GM12865 (cell line): ENCODE measurements around the gene TAX1BP3.

Experiments
- DNase-seq: peaks from one replicate; pipeline ENCODE4 v3.0.0; 2010; ENCODE audit warnings: low read depth
- H3K4me3 ChIP-seq: 2 replicates; pipeline ENCODE4 v1.5.1; 2011; ENCODE audit warnings: mild to moderate bottlenecking, low read depth, low read length, control low read depth
- CTCF ChIP-seq: IDR thresholded peaks from 2 replicates; pipeline ENCODE4 v1.5.1; 2011; ENCODE audit warnings: low read length, control low read depth, low read depth, inconsistent platforms; ENCODE audit not compliant: insufficient read depth; ENCODE audit errors: missing control alignments

Gene TAX1BP3

GRCh38 chr17:3627769-3628167 is 40.6 kb downstream of the TAX1BP3 start:
- DNase-seq = no peak
- TF ChIP-seq CTCF = no peak
- no peak overlapping the region for H3K4me3 ChIP-seq

DNA sequence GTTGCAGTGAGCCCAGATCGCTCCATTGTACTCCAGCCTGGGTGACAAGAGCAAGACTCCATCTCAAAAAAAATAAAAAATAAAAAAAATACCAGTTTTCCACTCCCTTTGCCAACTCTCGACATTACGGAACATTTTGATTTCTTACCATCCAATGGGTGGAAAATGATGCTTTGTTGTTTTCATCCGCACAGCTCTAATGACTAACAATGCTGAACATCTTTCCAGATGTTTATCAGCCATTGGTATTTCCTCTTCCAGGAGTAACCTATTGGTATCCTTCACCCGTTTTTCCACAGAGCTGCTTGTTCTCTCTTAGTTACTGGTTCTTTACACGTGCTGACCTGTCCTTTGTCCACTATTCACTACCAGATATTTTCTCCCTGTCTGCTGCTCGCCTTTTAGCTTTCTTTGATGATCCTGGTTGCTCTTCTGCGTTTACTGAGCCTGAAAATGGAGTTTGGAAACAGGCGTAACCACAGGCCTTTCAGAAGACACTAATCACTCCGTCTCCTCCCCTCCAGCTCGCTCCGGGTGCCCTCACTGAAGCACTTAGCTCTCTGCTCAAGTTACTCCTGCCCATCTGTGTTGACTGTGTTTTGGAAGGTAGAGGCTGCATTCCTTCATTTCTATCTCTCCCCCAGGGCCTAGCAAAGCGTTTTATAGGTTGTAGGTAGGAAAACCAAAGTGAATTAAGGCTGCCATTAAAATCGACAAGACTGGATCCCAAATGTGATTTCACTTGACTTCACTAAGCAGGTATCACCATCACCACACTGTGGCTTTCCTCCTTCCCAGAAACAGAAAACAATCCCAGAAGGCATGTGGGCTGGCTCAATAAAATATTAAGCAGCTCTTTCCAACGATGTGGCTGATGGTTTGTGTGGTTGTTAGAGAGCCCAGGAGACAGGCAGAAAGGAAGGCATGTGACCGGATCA is 41.3 kb downstream of the TAX1BP3 start:
- DNase-seq = no peak
- no peak for TF ChIP-seq CTCF
- H3K4me3 ChIP-seq = no peak overlapping the region

- no peak overlapping the region for H3K4me3 ChIP-seq
- TF ChIP-seq CTCF = no peak
- DNase-seq = no peak
These were observed 45.3 kb downstream of the TAX1BP3 start for GRCh38 chr17:3622977-3623594.

DNA sequence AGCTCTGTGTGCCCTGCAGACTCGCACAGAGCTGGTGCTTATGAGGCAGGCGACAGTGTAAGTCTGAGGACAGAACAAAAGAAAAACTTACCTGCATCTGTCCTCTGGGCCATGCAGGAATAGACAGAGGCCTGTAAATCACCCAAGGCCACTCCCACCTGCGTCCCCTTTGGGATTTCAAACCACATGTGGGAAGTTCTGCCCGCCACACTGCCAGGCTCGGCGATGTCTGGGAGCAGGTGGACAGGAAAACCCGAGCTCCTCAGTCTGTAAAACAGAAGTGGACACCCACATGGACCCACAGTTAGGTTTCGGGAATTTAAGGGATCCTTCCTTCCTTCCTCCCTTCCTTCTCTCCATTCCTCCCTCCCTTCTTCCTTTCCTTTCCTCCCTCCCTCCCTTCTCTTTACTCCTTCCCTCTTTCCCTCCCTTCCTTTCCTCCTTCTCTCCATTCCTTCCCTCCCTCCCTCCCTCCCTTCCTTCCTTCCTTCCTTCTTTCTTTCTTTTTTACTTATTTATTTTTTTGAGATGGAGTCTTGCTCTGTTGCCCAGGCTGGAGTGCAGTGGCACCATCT is 47.1 kb downstream of the TAX1BP3 start:
- DNase-seq = no peak
- H3K4me3 ChIP-seq = no peak overlapping the region
- TF ChIP-seq CTCF = no peak

DNA sequence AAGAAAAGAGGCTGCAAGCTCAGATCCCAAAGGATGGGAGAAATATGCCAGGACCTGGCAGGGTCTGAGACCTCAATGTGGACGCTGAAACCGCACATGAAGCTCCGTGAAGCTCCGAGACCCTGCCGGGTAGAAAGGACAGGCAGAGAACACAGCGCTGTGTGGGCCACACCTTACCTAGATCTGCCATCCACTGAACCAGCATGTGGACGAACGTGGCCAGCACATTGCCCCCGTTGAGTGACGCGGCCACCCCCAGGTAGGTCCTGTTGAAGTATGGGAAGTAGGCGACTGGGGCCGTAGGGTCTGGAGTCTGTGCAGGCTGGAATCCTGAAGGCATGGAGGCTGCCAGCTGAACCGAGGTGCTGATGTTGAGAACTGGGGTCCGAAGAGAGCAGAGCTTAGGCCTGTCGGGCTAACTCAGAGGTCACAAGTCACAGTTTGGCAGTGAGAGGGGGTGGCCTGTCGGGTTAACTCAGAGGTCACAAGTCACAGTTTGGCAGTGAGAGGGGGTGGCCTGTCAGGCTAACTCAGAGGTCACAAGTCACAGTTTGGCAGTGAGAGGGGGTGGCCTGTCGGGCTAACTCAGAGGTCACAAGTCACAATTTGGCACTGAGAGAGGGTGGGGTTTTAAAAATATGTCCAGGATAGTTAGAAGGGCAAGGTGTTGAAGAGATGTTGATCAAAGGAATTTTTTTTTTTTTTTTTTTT is 53.1 kb downstream of the TAX1BP3 start:
- H3K4me3 ChIP-seq = no peak overlapping the region
- no peak for DNase-seq
- TF ChIP-seq CTCF = no peak

DNA sequence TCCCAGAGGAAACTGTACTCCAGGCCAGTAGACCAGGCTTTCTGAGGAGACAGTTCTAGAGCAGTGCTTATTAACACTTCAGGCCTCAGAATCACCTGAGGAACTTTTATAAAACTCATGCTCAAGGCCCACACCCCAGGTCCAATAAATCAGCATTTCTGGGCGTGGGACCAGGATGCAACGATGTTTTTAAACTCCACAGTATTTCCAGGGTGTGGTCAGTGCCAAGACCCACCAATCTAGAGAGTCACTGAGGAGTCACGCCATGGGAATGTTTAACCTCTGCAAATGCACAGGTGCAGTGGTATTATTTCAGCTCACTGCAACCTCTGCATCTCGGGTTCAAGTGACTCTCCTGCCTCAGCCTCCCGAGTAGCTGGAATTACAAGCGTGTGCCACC is 55.3 kb downstream of the TAX1BP3 start:
- no peak for DNase-seq
- H3K4me3 ChIP-seq = no peak overlapping the region
- no peak for TF ChIP-seq CTCF
